CD4-positive, alpha-beta T cell treated with Interleukin-17A for 1 hour (primary cell): ENCODE results near the gene NSFL1C.

ENCODE experiments used
- DNase-seq: peaks from one replicate; pipeline ENCODE4 v3.0.0-alpha.2; 2020

The NSFL1C gene

DNA sequence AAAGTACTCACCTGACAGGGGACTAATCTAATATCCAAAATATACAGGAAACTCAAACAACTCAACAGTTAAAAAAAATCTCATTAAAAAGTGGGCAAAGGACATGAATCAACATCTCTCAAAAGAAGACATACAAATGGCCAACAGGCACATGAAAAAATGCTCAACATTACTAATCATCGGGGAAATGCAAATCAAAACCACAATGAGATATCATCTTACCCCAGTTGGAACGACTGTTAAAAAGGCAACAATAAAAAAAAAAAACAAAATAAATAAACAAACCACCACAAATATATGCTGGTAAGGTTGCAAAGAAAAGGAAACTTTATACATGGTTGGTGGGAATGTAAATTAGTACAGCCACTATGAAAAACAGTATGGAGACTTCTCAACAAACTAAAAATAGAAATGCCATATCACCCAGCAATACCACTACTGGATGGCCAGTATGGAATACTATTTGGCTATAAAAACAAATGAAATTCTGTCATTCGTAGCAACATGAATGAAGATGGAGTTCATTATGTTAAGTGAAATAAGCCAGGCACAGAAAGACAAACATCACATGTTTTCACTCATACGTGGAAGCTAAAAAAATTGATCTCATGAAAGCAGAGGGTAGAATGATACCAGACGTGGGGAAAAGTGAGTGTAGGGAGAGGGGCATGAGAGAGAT, 17.9 kb upstream of the NSFL1C start:
- no peak for DNase-seq

DNA sequence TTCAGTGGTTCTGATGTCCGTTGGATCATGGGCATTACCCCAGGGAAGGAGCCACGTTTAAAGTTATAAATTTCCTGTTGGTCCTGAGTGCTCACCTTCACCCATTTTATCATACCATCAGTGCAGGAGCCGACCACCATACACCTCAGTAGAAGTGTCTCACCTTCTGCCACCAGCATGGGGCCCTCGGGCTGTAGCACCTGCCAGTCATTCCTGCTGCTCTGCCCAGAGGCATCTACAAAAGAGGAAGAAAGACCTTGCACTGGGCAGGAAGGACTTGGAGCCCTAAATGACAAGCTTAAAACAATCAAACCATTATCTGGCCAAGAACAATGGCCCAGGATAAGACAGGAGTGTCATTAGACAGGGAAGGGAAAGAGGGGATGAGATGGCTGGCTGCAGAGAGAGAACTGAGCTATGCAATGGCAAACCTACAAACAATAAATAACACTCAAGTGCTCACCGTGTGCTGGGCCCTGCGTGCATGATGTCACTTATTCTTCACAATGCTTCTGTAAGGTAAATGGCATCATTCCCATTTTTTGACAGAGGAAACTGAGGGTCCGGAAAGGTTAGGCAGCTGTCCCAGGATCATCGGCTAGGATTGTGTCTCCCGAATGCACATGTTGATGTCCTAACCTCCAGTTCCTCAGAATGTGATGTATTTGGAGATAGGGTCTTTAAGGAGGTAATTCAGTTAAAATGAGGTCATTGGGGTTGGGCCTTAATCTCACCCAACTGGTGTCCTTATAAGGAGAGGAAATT, 13.4 kb upstream of the NSFL1C start:
- no peak for DNase-seq

GRCh38 chr20:1478566-1478965, 11.9 kb upstream of the NSFL1C start:
- DNase-seq = no peak

DNA sequence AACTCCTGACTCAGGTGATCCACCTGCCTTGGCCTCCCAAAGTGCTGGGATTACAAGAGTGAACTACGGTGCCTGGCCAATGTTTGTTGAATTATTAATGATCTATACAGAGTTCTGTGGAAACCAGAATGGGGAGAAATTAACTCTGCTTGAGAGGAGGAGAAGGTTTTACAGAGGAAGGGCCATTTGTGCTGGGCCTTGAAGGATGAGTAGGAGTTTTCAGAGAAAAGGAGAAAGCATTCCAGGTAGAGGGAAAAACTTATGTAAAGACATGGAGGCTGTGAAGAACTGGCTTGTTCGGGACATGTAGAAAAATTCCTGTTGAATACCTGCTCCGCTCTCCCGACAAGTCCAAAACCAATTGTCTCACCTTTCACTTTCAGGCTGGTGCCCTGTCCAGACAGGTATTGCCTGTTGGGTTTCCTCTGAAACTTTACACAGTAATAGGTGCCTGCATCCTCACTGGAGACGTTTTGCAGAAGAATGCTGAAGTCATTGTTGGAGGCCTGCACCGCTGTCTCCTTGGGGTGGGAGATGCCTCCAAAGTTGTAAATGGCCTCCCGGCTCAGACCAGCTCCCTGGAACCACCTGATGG, 11.3 kb upstream of the NSFL1C start:
- no peak for DNase-seq

- no peak for DNase-seq
Measured at GRCh38 chr20:1474817-1475603, 8.4 kb upstream of the NSFL1C start.

- no peak for DNase-seq
Measured at GRCh38 chr20:1474325-1474724, 7.7 kb upstream of the NSFL1C start.

DNA sequence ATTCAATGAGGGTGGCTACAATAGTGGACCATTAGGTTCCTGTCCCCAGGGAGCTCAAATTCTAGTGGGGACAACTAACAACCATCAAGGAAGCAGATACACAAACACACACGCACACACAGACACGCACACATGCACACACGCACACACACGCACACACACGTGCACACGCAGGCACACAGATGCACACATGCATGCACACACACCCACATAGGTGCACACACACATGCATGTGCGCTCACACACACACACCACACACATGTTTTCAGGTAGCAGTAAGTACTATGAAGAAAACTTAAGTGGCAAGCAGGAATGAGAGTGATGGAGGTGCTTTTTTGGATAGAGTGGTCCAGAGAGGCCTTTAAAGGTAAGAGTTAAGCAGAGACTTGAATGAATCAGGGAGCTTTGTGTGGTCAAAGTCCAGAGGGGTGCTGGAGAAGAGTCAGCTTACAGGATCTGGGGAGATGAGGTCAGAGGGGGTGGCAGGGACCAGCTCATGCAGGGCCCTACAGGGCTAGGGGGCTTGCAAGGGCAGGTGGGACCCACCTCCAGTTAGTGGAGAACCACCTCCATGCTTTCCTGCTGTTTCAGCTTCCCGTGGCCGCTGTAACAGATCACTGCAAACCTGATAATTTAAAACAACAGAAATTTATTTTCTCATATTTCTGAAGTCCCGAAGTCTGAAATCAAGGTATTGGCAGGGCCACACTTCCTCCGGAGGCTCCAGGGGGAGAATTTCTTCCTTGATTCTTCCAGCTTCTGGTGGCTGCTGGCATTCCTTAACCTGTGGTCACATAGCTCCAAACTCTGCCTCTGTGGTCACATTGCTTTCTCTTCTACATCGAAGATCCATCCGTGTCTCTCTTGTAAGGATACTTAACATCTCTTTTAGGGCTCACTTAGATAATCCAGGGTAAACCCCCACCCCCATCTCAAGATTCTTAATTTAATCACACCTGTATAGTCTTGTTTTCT, 6.9 kb upstream of the NSFL1C start:
- DNase-seq = no peak

GRCh38 chr20:1472556-1473245, 6.1 kb upstream of the NSFL1C start:
- no peak for DNase-seq

- no peak for DNase-seq
Measured at GRCh38 chr20:1471242-1471641, 4.6 kb upstream of the NSFL1C start.

GRCh38 chr20:1469925-1470571, 3.4 kb upstream of the NSFL1C start:
- DNase-seq = peak; percentile 19

- no peak for DNase-seq
Measured at GRCh38 chr20:1469306-1469905, 2.8 kb upstream of the NSFL1C start.

- DNase-seq = no peak
Measured at GRCh38 chr20:1468117-1468624, 1.5 kb upstream of the NSFL1C start.

- DNase-seq = peak; percentile 36
Measured at GRCh38 chr20:1467355-1468116, 887 bp upstream of the NSFL1C start.

- no peak for DNase-seq
Measured at GRCh38 chr20:1467082-1467354, 369 bp upstream of the NSFL1C start.

DNA sequence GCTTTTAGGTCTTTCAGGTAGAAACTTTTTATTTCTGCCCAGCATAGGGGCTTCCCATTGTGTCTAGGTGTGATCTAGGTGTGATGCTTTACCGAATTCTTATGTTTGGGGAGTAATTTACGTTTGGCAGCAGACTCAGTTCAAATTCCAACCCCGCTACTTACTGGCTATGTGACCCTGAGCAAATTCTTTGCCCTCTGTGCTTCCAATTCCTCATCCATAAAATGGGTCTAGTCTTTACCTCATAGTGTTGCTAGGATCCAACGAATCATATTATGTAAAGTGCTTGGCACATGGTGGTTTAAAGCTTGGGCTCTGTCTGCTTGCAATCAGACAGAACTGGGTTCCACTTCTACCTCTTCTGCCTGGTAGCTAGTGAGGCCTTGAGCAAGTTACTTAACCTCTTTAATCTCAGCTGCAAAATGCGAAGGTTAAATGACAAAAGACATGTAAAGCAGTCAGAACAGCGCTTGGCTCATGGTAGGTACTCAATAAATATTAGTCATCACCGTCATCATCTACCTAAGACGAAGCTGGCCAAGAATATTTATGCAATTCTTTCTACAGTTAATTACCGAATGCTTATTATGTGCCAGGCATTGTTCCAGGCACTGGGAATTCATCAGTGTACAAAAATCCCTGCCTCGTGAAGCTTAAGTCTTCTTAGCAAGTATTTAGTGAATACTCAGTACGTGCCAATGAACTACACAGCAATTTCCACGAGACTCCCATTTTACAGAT, 1.0 kb downstream of the NSFL1C start:
- DNase-seq = no peak

- DNase-seq = no peak
Measured at GRCh38 chr20:1463971-1464570, 2.6 kb downstream of the NSFL1C start.

GRCh38 chr20:1462834-1463233, 3.8 kb downstream of the NSFL1C start:
- DNase-seq = no peak

DNA sequence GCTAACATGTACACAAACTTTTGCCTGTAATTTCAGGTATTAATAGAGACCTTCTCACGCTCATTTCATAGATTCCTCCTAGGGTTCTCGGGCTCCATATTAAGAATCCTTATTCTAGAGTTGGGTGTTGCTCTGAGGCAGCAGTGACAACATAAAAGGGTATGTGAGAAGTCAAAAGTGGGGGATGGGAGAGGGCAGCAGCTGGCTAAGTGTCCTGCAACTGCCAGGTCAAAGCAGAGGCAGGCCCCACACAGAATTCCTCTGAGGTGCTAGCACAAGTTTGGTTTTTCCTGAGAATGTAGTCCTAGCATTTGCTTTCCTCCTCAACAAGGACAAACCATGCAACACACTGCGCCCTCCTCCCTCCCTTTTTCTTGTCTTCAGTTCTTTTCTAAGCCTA, 4.6 kb downstream of the NSFL1C start:
- no peak for DNase-seq

- no peak for DNase-seq
Measured at GRCh38 chr20:1460275-1460674, 6.4 kb downstream of the NSFL1C start.
